Measurements from ENCODE around the gene DMAC2.

Gene DMAC2

DNA sequence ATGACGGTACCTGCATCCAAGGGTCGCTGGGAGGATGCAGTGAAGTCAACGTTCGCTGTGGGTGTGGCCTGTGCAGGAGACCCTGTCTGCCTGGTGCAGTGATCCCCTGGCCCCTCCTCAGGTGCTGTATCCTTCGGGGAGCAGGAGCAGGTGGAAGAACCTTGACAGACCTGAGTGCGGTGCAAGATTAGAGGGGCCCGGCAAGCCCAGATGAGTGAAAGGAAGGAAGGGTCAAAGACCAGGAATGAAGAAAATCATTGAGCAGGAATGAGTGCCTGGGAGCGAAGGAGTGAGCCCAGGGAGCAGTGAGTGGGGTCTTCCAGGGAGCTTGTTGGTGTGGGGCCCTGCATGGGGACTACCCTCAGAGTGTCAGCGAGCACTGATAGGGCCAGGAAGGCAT lies 25.3 kb downstream of the DMAC2 start:
- in situ Hi-C loops (cut with MboI; ENCODE audit: low sequenced_read_pairs, unreplicated experiment) = no loop called here
- TF ChIP-seq, protein P1, sequence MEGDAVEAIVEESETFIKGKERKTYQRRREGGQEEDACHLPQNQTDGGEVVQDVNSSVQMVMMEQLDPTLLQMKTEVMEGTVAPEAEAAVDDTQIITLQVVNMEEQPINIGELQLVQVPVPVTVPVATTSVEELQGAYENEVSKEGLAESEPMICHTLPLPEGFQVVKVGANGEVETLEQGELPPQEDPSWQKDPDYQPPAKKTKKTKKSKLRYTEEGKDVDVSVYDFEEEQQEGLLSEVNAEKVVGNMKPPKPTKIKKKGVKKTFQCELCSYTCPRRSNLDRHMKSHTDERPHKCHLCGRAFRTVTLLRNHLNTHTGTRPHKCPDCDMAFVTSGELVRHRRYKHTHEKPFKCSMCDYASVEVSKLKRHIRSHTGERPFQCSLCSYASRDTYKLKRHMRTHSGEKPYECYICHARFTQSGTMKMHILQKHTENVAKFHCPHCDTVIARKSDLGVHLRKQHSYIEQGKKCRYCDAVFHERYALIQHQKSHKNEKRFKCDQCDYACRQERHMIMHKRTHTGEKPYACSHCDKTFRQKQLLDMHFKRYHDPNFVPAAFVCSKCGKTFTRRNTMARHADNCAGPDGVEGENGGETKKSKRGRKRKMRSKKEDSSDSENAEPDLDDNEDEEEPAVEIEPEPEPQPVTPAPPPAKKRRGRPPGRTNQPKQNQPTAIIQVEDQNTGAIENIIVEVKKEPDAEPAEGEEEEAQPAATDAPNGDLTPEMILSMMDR (IDR thresholded peaks at IDR 0.05; ENCODE audit: borderline replicate concordance, control extremely low read depth, extremely low read depth, insufficient read depth, missing control alignments) = no peak
- no peak for DNase-seq (ENCODE audit: low spot score)

DNA sequence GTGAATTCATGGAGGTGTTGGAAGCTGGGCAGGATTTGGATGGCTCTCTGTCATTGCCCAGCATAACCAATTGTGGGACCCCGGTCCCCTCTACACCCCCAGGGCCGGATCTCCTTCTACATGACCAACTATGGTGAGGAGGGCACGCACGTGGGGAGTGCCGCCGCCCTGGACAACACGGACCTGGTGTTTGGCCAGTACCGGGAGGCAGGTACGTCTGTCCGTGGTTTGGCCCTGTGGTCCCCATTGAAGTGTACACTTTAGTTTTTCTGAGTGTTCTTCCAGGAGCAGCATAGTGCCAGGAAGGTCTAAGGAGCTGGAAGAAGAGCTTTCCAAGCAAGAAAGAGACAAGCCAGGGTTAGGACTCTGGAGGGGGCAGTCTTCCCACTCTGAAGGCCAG lies 25.8 kb downstream of the DMAC2 start:
- DNase-seq (ENCODE audit: low spot score) = no peak
- in situ Hi-C loops (cut with MboI; ENCODE audit: low sequenced_read_pairs, unreplicated experiment) = no loop called here
- TF ChIP-seq, protein P1 (IDR thresholded peaks at IDR 0.05; ENCODE audit: borderline replicate concordance, control extremely low read depth, extremely low read depth, insufficient read depth, missing control alignments) = no peak

DNA sequence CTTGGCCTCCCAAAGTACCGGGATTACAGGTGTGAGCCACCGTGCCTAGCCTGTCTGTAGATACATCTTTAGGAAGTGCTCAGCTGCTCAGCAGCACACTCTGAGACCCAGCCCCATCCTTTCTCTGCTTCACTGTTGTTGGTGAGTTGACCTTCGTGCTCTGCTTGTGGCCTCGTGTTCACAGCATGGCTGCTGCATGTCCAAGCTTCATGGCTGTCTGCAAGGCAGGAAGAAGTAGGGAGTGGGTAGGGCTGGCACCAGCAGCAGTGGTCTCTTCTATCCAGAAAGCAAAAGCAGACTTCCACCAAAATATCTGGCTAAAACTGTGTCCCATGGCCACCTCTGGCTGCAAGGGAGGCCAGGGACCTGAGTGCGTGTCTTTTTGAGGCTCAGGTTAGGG lies 26.8 kb downstream of the DMAC2 start:
- in situ Hi-C loops (cut with MboI; ENCODE audit: low sequenced_read_pairs, unreplicated experiment) = no loop called here
- no peak for DNase-seq (ENCODE audit: low spot score)
- TF ChIP-seq, protein P1 (IDR thresholded peaks at IDR 0.05; ENCODE audit: borderline replicate concordance, control extremely low read depth, extremely low read depth, insufficient read depth, missing control alignments) = no peak

DNA sequence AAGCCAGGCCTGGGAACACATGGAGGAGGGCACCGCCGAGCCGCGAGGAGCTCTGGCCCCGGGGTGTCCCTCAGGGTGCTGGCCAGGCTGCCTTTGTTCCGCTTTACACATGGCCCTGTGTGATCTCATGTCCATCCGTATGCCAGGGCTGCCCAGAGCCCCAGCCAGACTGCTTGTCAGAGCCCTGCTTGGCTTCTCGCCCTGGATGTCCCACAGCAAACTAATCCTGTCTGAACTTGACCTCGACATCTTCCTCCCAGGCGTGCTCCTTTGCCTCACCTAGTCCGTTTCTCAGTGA lies 27.8 kb downstream of the DMAC2 start:
- in situ Hi-C loops (cut with MboI; ENCODE audit: low sequenced_read_pairs, unreplicated experiment) = no loop called here
- TF ChIP-seq, protein P1 (IDR thresholded peaks at IDR 0.05; ENCODE audit: borderline replicate concordance, control extremely low read depth, extremely low read depth, insufficient read depth, missing control alignments) = no peak
- DNase-seq (ENCODE audit: low spot score) = no peak

DNA sequence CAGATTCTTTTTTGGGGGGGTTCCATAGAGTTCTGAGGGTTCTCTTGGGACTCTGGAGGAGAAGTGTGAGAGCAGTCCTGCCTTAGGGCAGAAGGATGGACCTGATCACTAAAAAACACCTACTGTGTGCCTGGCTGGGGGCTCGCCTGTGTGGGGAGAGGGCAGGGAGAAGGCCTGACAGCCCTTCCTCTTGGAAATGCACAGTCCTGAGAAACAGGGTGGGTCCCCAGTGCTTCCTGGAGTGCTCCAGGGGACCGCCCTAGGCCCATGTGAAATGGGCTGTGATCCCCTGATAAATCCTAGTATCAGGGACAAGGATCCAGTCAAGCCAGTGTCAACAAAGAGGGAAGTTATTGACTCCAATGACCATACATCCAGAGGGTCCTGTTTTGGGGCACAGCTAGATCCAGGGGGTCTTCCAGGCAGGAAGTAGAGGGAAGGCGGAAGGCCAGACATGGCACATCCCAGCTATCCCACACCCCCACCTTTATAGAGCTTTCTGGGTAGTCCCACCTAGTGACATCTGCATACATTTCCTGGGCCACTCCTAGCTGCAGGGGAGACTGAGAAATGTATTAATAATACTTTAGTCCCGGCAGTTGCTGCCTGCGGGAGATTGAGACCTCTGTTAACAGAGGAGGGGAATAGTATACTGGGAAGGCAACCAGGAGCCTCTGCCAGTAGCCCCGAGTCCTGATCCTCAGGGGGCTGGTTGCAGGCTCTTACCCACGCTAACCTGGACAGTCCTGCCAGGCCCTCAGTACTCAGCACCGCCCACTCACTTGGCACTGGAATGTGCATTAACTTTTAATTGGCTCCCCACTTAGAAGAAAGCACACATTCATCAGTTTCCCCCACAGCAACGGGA lies 28.4 kb downstream of the DMAC2 start:
- in situ Hi-C loops (cut with MboI; ENCODE audit: low sequenced_read_pairs, unreplicated experiment) = no loop called here
- TF ChIP-seq, protein P1 (IDR thresholded peaks at IDR 0.05; ENCODE audit: borderline replicate concordance, control extremely low read depth, extremely low read depth, insufficient read depth, missing control alignments) = no peak
- DNase-seq (ENCODE audit: low spot score) = no peak

DNA sequence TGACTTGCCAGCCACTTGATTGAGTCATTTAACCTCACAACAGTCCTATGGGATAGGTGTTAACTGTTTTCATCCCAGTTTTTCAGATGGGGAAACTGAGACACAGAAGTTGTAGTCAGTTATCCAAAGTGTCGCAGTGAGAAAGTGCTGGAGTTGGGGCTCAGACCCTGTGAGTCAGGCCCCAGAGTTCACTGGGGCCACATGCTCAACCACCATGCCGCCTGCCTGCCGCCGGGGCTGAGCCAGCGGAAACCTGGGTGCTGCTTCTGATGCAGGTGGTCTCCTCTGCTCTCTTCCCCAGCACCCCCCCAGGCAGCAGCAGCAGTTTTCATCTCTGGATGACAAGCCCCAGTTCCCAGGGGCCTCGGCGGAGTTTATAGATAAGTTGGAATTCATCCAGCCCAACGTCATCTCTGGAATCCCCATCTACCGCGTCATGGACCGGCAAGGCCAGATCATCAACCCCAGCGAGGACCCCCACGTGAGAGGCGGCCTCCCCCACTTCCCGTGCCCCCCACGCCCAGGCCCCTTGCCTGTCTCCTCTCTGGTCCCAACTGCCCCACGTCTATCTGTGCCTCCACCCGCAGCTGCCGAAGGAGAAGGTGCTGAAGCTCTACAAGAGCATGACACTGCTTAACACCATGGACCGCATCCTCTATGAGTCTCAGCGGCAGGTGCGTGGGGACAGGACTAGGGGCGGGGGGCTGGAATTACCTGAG lies 29.2 kb downstream of the DMAC2 start:
- TF ChIP-seq, protein P1 (IDR thresholded peaks at IDR 0.05; ENCODE audit: borderline replicate concordance, control extremely low read depth, extremely low read depth, insufficient read depth, missing control alignments) = no peak
- in situ Hi-C loops (cut with MboI; ENCODE audit: low sequenced_read_pairs, unreplicated experiment) = no loop called here
- no peak for DNase-seq (ENCODE audit: low spot score)

All from GM13976 (cell line).